Thoracic aorta endothelial cell (primary cell): ENCODE results near the gene PPM1E. TPM values are rescaled to one million over a fixed set of nuclear protein-coding genes. Genes with fewer than 3 reads are reported as not detected.

Experiments
- small RNA-seq: library from RNA; depleted of rRNA; stranded (forward); fragments of <200 nt; gene quantifications from one replicate; pipeline ENCODE3, GENCODE V24; 2012
- total RNA-seq: library from RNA; depleted of rRNA; stranded (reverse); fragments of >200 nt; gene quantifications from 2 replicates; pipeline ENCODE4 v1.2.3, GENCODE V29; 2012

The PPM1E gene
- total RNA-seq = under 0.01 TPM in 2 replicates

GRCh38 chr17:58755577-58756245 lies at the start of gene PPM1E:
TSS of gene PPM1E (plus strand) at chr17:58755854.

Small RNA genes within 50 kb of the gene (small RNA-seq; reads per million reads assigned to genes)
- gene AC025521.1 (not detected), gene RF00017 (not detected), gene RNU6-518P (not detected)

Other genes with a start within 250 kb of the PPM1E start
- 46.9 and 60.6 TPM in 2 replicates for gene MTMR4, start 241.2 kb upstream of the PPM1E start, total RNA-seq
- under 0.01 and 0.07 TPM in 2 replicates for gene TEX14, start 63.8 kb upstream of the PPM1E start, total RNA-seq
- gene RAD51C, start 63.3 kb upstream of the PPM1E start, total RNA-seq = 35.8 and 38.6 TPM in 2 replicates